GM18520 (cell line): Measurements from ENCODE around the gene ROBO1.
"Not testable (repeated sequence)": the region's sequence is repeated elsewhere in the genome, so short reads cannot be mapped to it uniquely, and the experiment has no call there.

Source experiments
- ATAC-seq: cut with Tn5 transposase; IDR thresholded peaks from one replicate; pipeline ENCODE4 v1.9.1; 2021; ENCODE audit not compliant: unreplicated experiment

The ROBO1 gene

GRCh38 chr3:78762121-78762520 lies 1005.7 kb downstream of the ROBO1 start:
- ATAC-seq, result no peak

GRCh38 chr3:78761126-78761525 lies 1006.7 kb downstream of the ROBO1 start:
- ATAC-seq, result no peak

GRCh38 chr3:78757731-78758130 lies 1010.1 kb downstream of the ROBO1 start:
- ATAC-seq, result no peak

- ATAC-seq, result no peak
These were observed 1013.6 kb downstream of the ROBO1 start for GRCh38 chr3:78754066-78754743.

GRCh38 chr3:78751266-78751665 lies 1016.5 kb downstream of the ROBO1 start:
- no peak for ATAC-seq

- not testable (repeated sequence) for ATAC-seq
These were observed 1017.5 kb downstream of the ROBO1 start for GRCh38 chr3:78750291-78750690.

GRCh38 chr3:78749056-78749455 lies 1018.7 kb downstream of the ROBO1 start:
- no peak for ATAC-seq

GRCh38 chr3:78745847-78746246 lies 1022.0 kb downstream of the ROBO1 start:
- no peak for ATAC-seq

GRCh38 chr3:78742491-78742890 lies 1025.3 kb downstream of the ROBO1 start:
- ATAC-seq, result no peak

- ATAC-seq, result no peak
These were observed 1025.8 kb downstream of the ROBO1 start for GRCh38 chr3:78742041-78742440.

- no peak for ATAC-seq
These were observed 1026.6 kb downstream of the ROBO1 start for GRCh38 chr3:78741066-78741645.

- no peak for ATAC-seq
These were observed 1029.0 kb downstream of the ROBO1 start for GRCh38 chr3:78738833-78739232.

- ATAC-seq, result no peak
These were observed 1029.8 kb downstream of the ROBO1 start for GRCh38 chr3:78737988-78738387.

GRCh38 chr3:78736863-78737262 lies 1030.9 kb downstream of the ROBO1 start:
- ATAC-seq, result no peak

GRCh38 chr3:78734048-78734637 lies 1033.7 kb downstream of the ROBO1 start:
- ATAC-seq, result no peak

- no peak for ATAC-seq
These were observed 1034.9 kb downstream of the ROBO1 start for GRCh38 chr3:78732893-78733292.

- ATAC-seq, result no peak
These were observed 1035.3 kb downstream of the ROBO1 start for GRCh38 chr3:78732471-78732870.

- ATAC-seq, result no peak
These were observed 1037.9 kb downstream of the ROBO1 start for GRCh38 chr3:78729946-78730345.

- no peak for ATAC-seq
These were observed 1039.2 kb downstream of the ROBO1 start for GRCh38 chr3:78728406-78729145.

- ATAC-seq, result no peak
These were observed 1041.3 kb downstream of the ROBO1 start for GRCh38 chr3:78726545-78726944.

GRCh38 chr3:78725703-78726246 lies 1042.0 kb downstream of the ROBO1 start:
- no peak for ATAC-seq

GRCh38 chr3:78724859-78725258 lies 1042.9 kb downstream of the ROBO1 start:
- ATAC-seq, result no peak
